Liver (tissue), 3 donors: ENCODE measurements around the gene SPDYC.

ENCODE experiments used
- CTCF ChIP-seq: fragments of 150-350 bp; IDR thresholded peaks from 2 replicates; pipeline ENCODE4 v1.5.1; 2017; ENCODE audit warnings: improper control_type of control experiment, low read depth, low read length; ENCODE audit not compliant: missing input control
- GABPA ChIP-seq, 2 donors: IDR thresholded peaks in 1 of 2; conservative IDR thresholded peaks in 1 of 2; 2 replicates each; pipeline ENCODE4 v1.6.1; 2016; ENCODE audit warnings: antibody characterized with exemption in 2 of 2, mild to moderate bottlenecking in 1 of 2, moderate library complexity in 1 of 2
- MAX ChIP-seq: IDR thresholded peaks from 2 replicates; pipeline ENCODE4 v1.6.1; 2016; ENCODE audit warnings: antibody characterized with exemption
- REST ChIP-seq: IDR thresholded peaks from 2 replicates; pipeline ENCODE4 v1.6.1; 2016; ENCODE audit warnings: antibody characterized with exemption, mild to moderate bottlenecking
- TAF1 ChIP-seq: conservative IDR thresholded peaks from 2 replicates; pipeline ENCODE4 v1.6.1; 2016; ENCODE audit warnings: antibody characterized with exemption, mild to moderate bottlenecking
- donor health status: healthy.
- donor health status: healthy.

GRCh38 chr11:65157336-65157735 lies 12.7 kb upstream of the SPDYC start:
- TF ChIP-seq CTCF (no peak), TAF1 (no peak), GABPA (IDR thresholded peaks at IDR 0.05 in 1 of 2, conservative IDR thresholded peaks at IDR 0.05 in 1 of 2) (no peak), REST (no peak), MAX (no peak)
